Measurements from ENCODE around the gene POLR2J3.
"Not testable (repeated sequence)": the region's sequence is repeated elsewhere in the genome, so short reads cannot be mapped to it uniquely, and the experiment has no call there.

DNA sequence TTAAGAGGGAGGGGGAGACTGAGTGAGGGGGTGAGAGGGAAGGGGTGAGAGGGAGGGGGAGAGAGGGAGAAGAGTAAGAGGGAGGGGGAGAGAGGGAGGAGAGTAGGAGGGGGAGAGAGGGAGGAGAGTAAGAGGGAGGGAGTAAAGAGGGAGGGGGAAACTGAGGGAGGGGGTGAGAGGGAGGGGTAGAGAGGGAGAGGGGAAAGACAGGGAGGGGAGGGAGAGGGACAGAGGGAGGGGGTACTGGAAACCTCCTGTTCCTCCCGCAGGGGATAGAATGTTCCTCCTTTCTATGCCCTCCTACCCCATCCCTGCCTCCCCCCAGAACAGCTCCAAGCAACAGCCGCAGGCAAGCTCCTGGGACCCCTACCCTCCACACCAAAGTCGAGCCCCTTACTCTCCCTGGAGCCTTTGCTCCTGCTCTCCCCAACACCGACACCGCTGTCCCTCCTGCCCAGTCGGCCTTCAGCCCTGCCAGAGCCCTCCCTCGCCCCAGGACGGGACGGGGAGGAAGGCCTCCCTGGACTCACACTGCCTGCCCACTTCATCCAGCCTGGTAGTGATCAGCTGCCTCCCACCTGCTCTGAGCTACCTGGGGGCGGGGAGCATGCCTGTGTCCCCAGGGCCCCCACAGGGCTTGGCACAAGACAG lies 39.4 kb upstream of the POLR2J3 start:
- TF ChIP-seq CTCF, POLR2A, EP300 (IDR thresholded peaks at IDR 0.05): not testable (repeated sequence)
